Liver (tissue), 9 donors: Measurements from ENCODE around the gene GPC3. TPM values are rescaled to one million over a fixed set of nuclear protein-coding genes. Genes with fewer than 3 reads are reported as not detected.

Source experiments
- DNase-seq: peaks from one replicate; pipeline ENCODE4 v3.0.0-alpha.2; 2017; ENCODE audit warnings: low spot score
- H3K27ac ChIP-seq, 2 donors: one replicate each; pipeline ENCODE4 v1.7.0; 2013; ENCODE audit warnings: inconsistent platforms in 2 of 2, low read length in 2 of 2, control low read depth in 1 of 2, low read depth in 1 of 2, mild to moderate bottlenecking in 1 of 2
- H3K27me3 ChIP-seq, 4 donors: one replicate each; pipeline versions ENCODE4 v1.6.1 to v1.7.0; 2013; ENCODE audit warnings: low read length in 3 of 4, inconsistent platforms in 1 of 4, mild to moderate bottlenecking in 1 of 4, moderate library complexity in 1 of 4; ENCODE audit not compliant: control insufficient read depth in 4 of 4, insufficient read depth in 4 of 4
- H3K36me3 ChIP-seq, 4 donors: one replicate each; pipeline versions ENCODE4 v1.6.1 to v1.7.0; 2013; ENCODE audit warnings: low read length in 3 of 4, mild to moderate bottlenecking in 3 of 4, low read depth in 1 of 4, moderate library complexity in 1 of 4; ENCODE audit not compliant: control insufficient read depth in 4 of 4, insufficient read depth in 3 of 4
- H3K4me1 ChIP-seq, 4 donors: one replicate each; pipeline versions ENCODE4 v1.6.1 to v1.7.0; 2013; ENCODE audit warnings: low read length in 3 of 4, mild to moderate bottlenecking in 3 of 4, moderate library complexity in 1 of 4; ENCODE audit not compliant: control insufficient read depth in 4 of 4, insufficient read depth in 4 of 4
- H3K4me3 ChIP-seq, 3 donors: one replicate each; pipeline versions ENCODE4 v1.6.1 to v1.7.0; 2013; ENCODE audit warnings: low read length in 3 of 3, control low read depth in 1 of 3, low read depth in 1 of 3, mild to moderate bottlenecking in 1 of 3
- H3K9ac ChIP-seq, 2 donors: one replicate each; pipeline ENCODE4 v1.7.0; 2013; ENCODE audit warnings: low read length in 2 of 2, mild to moderate bottlenecking in 2 of 2, moderate library complexity in 2 of 2, control low read depth in 1 of 2, low read depth in 1 of 2
- H3K9me3 ChIP-seq, 4 donors: one replicate each; pipeline versions ENCODE4 v1.6.1 to v1.7.0; 2013; ENCODE audit warnings: low read length in 3 of 4; ENCODE audit not compliant: control insufficient read depth in 4 of 4
- EGR1 ChIP-seq, 2 donors: IDR thresholded peaks; 2 replicates each; pipeline ENCODE4 v1.6.1; 2016 to 2018; ENCODE audit warnings: antibody characterized with exemption in 2 of 2, low read depth in 2 of 2
- FOXA1 ChIP-seq: IDR thresholded peaks from 2 replicates; pipeline ENCODE4 v1.6.1; 2016; ENCODE audit warnings: antibody characterized with exemption
- FOXA2 ChIP-seq: IDR thresholded peaks from 2 replicates; pipeline ENCODE4 v1.6.1; 2016; ENCODE audit warnings: antibody characterized with exemption
- GABPA ChIP-seq, 2 donors: IDR thresholded peaks in 1 of 2; conservative IDR thresholded peaks in 1 of 2; 2 replicates each; pipeline ENCODE4 v1.6.1; 2016; ENCODE audit warnings: antibody characterized with exemption in 2 of 2, mild to moderate bottlenecking in 1 of 2, moderate library complexity in 1 of 2
- HNF4G ChIP-seq: IDR thresholded peaks from 2 replicates; pipeline ENCODE4 v1.6.1; 2016; ENCODE audit warnings: antibody characterized with exemption
- JUND ChIP-seq, 2 donors: IDR thresholded peaks; 2 replicates each; pipeline ENCODE4 v1.6.1; 2016; ENCODE audit warnings: antibody characterized with exemption in 2 of 2
- NR2F2 ChIP-seq: IDR thresholded peaks from 2 replicates; pipeline ENCODE4 v1.6.1; 2016; ENCODE audit warnings: antibody characterized with exemption
- RAD21 ChIP-seq, 2 donors: IDR thresholded peaks; 2 replicates each; pipeline ENCODE4 v1.6.1; 2016; ENCODE audit warnings: antibody characterized with exemption in 2 of 2, mild to moderate bottlenecking in 2 of 2
- RXRA ChIP-seq, 2 donors: IDR thresholded peaks; 2 replicates each; pipeline ENCODE4 v1.6.1; 2017 to 2018; ENCODE audit warnings: antibody characterized with exemption in 2 of 2, mild to moderate bottlenecking in 1 of 2
- SP1 ChIP-seq: IDR thresholded peaks from 2 replicates; pipeline ENCODE4 v1.6.1; 2018; ENCODE audit warnings: antibody characterized with exemption, mild to moderate bottlenecking
- YY1 ChIP-seq: IDR thresholded peaks from 2 replicates; pipeline ENCODE4 v1.6.1; 2016; ENCODE audit warnings: antibody characterized with exemption, mild to moderate bottlenecking
- WGBS: extraction: QIAGEN DNeasy Blood & Tissue Kit; methylation state at CpG from one replicate; pipeline ENCODE4 v1.1.7; 2013; 5-methylcytosine and 5-hydroxymethylcytosine counted together
- polyA plus RNA-seq, 2 donors: library from polyadenylated mRNA; stranded (reverse) in 1 of 2; unstranded in 1 of 2; fragments of 200-250 nt in 1 of 2; fragments of >200 nt in 1 of 2; fragmentation: Nextera tagmentation in 1 of 2; extraction: Ambion mirVana in 1 of 2; gene quantifications; one replicate each; pipeline versions ENCODE4 v1.2.1 to v1.2.3, GENCODE V29; 2013 to 2015
- total RNA-seq, 2 donors: library from RNA; depleted of rRNA; stranded (reverse); fragments of >200 nt; gene quantifications; one replicate each; pipeline ENCODE4 v1.2.3, GENCODE V29; 2014
- TF ChIP-seq, protein P1 (sequence below): IDR thresholded peaks from 2 replicates; pipeline ENCODE4 v1.6.1; 2016; ENCODE audit warnings: antibody characterized with exemption
- TF ChIP-seq, protein P2 (sequence below): IDR thresholded peaks from 2 replicates; pipeline ENCODE4 v1.6.1; 2016; ENCODE audit warnings: antibody characterized with exemption
- TF ChIP-seq, protein P3 (sequence below): IDR thresholded peaks from 2 replicates; pipeline ENCODE4 v1.6.1; 2016; ENCODE audit warnings: antibody characterized with exemption
- TF ChIP-seq, protein P4 (sequence below): IDR thresholded peaks from 2 replicates; pipeline ENCODE4 v1.6.1; 2016; ENCODE audit warnings: antibody characterized with exemption, mild to moderate bottlenecking
- donor health status: healthy.
- donor health status: healthy.
- donor health status: healthy.
- donor health status: healthy.
- donor health status: healthy.

The GPC3 gene
- total and polyA plus RNA-seq, 4 donors = 0.40 to 1,133 (median 1.5) TPM

DNA sequence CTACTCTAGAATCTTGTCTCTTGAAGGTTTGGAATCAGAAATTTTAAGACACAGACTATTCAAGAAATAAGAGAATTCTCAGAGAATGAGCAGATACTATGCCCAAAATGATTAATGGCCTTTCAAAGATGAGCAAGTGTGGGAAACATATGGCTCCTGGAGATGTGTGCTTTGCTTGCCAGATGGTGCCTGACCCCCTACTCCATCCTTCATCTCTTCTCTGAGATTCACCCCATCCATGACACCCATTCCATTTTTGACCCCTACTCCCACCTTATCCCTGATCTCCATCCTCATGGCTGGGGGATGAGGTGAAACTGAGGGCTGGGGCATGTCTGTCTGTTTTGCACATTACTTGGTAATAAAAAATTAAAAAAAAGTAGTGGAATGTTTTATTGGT, 75.5 kb downstream of the GPC3 start:
- no peaks in the 10 kb centered on the region for H3K9me3 ChIP-seq
- no peak overlapping the region for H3K4me3 ChIP-seq
- no peak overlapping the region for H3K27ac ChIP-seq
- H3K9ac ChIP-seq = no peak overlapping the region
- H3K27me3 ChIP-seq = peaks cover 0 to 14% (median 0%) of the 10 kb centered on the region in 4 donors
- no peaks in the 10 kb centered on the region for H3K36me3 ChIP-seq
- no peak for DNase-seq
- TF ChIP-seq EGR1 (IDR thresholded peaks at IDR 0.05; ENCODE audit: low read depth in 2 of 2) (no peak), SP1 (no peak), YY1 (no peak), JUND (IDR thresholded peaks at IDR 0.05) (no peak), NR2F2 (no peak), RAD21 (IDR thresholded peaks at IDR 0.05) (no peak), FOXA2 (no peak), GABPA (IDR thresholded peaks at IDR 0.05 in 1 of 2, conservative IDR thresholded peaks at IDR 0.05 in 1 of 2) (no peak), FOXA1 (no peak), RXRA (IDR thresholded peaks at IDR 0.05) (no peak)
- TF ChIP-seq, protein P1, sequence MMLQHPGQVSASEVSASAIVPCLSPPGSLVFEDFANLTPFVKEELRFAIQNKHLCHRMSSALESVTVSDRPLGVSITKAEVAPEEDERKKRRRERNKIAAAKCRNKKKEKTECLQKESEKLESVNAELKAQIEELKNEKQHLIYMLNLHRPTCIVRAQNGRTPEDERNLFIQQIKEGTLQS = no peak
- TF ChIP-seq, protein P2, sequence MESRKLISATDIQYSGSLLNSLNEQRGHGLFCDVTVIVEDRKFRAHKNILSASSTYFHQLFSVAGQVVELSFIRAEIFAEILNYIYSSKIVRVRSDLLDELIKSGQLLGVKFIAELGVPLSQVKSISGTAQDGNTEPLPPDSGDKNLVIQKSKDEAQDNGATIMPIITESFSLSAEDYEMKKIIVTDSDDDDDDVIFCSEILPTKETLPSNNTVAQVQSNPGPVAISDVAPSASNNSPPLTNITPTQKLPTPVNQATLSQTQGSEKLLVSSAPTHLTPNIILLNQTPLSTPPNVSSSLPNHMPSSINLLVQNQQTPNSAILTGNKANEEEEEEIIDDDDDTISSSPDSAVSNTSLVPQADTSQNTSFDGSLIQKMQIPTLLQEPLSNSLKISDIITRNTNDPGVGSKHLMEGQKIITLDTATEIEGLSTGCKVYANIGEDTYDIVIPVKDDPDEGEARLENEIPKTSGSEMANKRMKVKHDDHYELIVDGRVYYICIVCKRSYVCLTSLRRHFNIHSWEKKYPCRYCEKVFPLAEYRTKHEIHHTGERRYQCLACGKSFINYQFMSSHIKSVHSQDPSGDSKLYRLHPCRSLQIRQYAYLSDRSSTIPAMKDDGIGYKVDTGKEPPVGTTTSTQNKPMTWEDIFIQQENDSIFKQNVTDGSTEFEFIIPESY = no peak
- H3K4me1 ChIP-seq = no peaks in the 10 kb centered on the region

DNA sequence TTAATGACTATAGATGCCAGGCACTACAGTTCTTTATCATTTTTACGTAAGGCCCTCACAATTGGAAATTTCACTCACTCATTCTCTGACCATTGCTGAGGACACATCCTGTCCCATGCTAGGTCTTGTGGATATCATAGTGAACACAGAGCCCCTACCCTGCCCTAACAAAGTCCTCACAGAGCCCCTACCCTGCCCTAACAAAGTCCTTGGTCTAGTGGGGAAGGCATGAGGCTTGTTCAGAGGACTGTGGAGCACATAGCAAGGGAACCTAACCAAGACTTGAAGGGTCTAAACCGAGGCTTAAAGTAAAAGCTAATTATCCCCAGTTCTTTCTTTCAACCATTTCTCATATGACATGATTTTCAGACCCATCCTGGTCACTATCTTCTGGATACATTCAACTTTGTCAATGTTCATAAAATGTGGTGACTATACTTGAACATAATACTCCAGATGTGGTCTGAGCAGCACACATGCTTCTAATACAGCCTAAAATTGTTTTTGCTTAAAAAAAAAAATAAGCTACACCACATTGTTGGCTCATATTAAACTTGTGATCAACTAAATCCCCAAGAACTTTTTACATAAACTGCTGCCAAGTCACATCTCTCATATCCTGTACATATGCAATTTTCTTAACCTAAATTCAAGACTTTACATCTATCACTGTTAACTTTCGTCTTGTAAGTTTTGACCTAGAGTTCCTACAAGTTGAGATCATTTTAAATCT, 77.0 kb downstream of the GPC3 start:
- H3K9ac ChIP-seq = no peak overlapping the region
- no peak overlapping the region for H3K4me3 ChIP-seq
- TF ChIP-seq NR2F2 (no peak), YY1 (no peak), HNF4G (no peak)
- TF ChIP-seq, protein P3, sequence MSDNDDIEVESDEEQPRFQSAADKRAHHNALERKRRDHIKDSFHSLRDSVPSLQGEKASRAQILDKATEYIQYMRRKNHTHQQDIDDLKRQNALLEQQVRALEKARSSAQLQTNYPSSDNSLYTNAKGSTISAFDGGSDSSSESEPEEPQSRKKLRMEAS = no peak
- TF ChIP-seq, protein P2 = no peak
- TF ChIP-seq, protein P4, sequence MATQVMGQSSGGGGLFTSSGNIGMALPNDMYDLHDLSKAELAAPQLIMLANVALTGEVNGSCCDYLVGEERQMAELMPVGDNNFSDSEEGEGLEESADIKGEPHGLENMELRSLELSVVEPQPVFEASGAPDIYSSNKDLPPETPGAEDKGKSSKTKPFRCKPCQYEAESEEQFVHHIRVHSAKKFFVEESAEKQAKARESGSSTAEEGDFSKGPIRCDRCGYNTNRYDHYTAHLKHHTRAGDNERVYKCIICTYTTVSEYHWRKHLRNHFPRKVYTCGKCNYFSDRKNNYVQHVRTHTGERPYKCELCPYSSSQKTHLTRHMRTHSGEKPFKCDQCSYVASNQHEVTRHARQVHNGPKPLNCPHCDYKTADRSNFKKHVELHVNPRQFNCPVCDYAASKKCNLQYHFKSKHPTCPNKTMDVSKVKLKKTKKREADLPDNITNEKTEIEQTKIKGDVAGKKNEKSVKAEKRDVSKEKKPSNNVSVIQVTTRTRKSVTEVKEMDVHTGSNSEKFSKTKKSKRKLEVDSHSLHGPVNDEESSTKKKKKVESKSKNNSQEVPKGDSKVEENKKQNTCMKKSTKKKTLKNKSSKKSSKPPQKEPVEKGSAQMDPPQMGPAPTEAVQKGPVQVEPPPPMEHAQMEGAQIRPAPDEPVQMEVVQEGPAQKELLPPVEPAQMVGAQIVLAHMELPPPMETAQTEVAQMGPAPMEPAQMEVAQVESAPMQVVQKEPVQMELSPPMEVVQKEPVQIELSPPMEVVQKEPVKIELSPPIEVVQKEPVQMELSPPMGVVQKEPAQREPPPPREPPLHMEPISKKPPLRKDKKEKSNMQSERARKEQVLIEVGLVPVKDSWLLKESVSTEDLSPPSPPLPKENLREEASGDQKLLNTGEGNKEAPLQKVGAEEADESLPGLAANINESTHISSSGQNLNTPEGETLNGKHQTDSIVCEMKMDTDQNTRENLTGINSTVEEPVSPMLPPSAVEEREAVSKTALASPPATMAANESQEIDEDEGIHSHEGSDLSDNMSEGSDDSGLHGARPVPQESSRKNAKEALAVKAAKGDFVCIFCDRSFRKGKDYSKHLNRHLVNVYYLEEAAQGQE = no peak
- TF ChIP-seq, protein P1 = no peak
- DNase-seq = no peak
- H3K27me3 ChIP-seq = peaks cover 0 to 14% (median 2%) of the 10 kb centered on the region in 4 donors
- no peaks in the 10 kb centered on the region for H3K9me3 ChIP-seq
- H3K36me3 ChIP-seq = no peaks in the 10 kb centered on the region
- no peaks in the 10 kb centered on the region for H3K4me1 ChIP-seq
- 83% methylated on average over 3 of the region's 3 CpGs for WGBS
- H3K27ac ChIP-seq = no peak overlapping the region
